ENCODE results near the gene KPTN. TPM values are rescaled to one million over a fixed set of nuclear protein-coding genes. Genes with fewer than 3 reads are reported as not detected.

Gene KPTN
- total RNA-seq, 4 donors from 2014 or later = 7.1 to 22.3 (median 13.4) TPM

DNA sequence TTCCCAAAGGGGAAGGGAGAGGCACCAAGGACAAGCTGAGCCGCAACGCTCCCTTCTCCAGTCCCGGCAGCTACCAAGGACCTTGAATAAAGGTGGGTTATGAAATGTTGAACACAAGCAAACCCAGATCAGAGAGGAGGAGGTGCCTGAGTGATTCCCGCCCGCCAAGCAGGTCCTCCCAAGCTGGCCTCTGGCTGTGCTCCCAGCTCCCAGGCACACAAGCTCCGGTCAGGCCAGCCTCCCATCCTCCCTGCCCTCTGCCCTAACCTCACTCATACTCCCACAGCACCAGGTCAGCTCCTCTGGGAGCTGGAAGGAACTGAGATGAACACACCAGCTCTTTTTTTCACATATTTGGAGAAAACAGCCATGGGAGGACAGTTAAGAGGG lies 27.1 kb upstream of the KPTN start:
- peak overlapping the region in 1 of 4 donors; percentile 60 for H3K27ac ChIP-seq

GRCh38 chr19:47510516-47511127 lies 26.6 kb upstream of the KPTN start:
- no peaks in the 10 kb centered on the region for H3K9me3 ChIP-seq
- no peak for DNase-seq
- peaks cover 0 to 17% (median 0%) of the 10 kb centered on the region in 3 donors for H3K36me3 ChIP-seq
- no peaks in the 10 kb centered on the region for H3K27me3 ChIP-seq
- TF ChIP-seq CTCF (IDR thresholded peaks at IDR 0.05) = no peak
- peaks cover 7 to 66% (median 16%) of the 10 kb centered on the region in 4 donors for H3K4me1 ChIP-seq
- no peak overlapping the region for H3K27ac ChIP-seq
- H3K4me3 ChIP-seq = no peak overlapping the region

More for the DNA sequence above, 27.1 kb upstream of the KPTN start:
- TF ChIP-seq CTCF (IDR thresholded peaks at IDR 0.05) (no peak), POLR2A (IDR thresholded peaks at IDR 0.05) (no peak)
- peaks cover 0 to 13% (median 0%) of the 10 kb centered on the region in 3 donors for H3K36me3 ChIP-seq
- no peak overlapping the region for H3K4me3 ChIP-seq
- peaks cover 7 to 71% (median 18%) of the 10 kb centered on the region in 4 donors for H3K4me1 ChIP-seq
- no peak for DNase-seq
- no peaks in the 10 kb centered on the region for H3K9me3 ChIP-seq
- H3K27me3 ChIP-seq = no peaks in the 10 kb centered on the region

- no peak for TF ChIP-seq CTCF (IDR thresholded peaks at IDR 0.05)
- TF ChIP-seq POLR2A (IDR thresholded peaks at IDR 0.05) = no peak
- no peak for DNase-seq
- Histone ChIP-seq H3K4me1 (peaks cover 7 to 65% (median 16%) of the 10 kb centered on the region in 4 donors), H3K4me3 (no peak overlapping the region), H3K27me3 (no peaks in the 10 kb centered on the region), H3K27ac (no peak overlapping the region), H3K36me3 (peaks cover 0 to 23% (median 0%) of the 10 kb centered on the region in 3 donors), H3K9me3 (no peaks in the 10 kb centered on the region)
Measured at GRCh38 chr19:47509973-47510372, 26.0 kb upstream of the KPTN start.

- DNase-seq = no peak
- TF ChIP-seq CTCF (IDR thresholded peaks at IDR 0.05) (no peak), POLR2A (IDR thresholded peaks at IDR 0.05) (no peak)
- Histone ChIP-seq H3K36me3 (peaks cover 0 to 23% (median 0%) of the 10 kb centered on the region in 3 donors), H3K4me3 (no peak overlapping the region), H3K4me1 (peaks cover 7 to 65% (median 15%) of the 10 kb centered on the region in 4 donors), H3K27me3 (no peaks in the 10 kb centered on the region), H3K9me3 (no peaks in the 10 kb centered on the region), H3K27ac (no peak overlapping the region)
Measured at GRCh38 chr19:47509170-47509847, 25.3 kb upstream of the KPTN start.

DNA sequence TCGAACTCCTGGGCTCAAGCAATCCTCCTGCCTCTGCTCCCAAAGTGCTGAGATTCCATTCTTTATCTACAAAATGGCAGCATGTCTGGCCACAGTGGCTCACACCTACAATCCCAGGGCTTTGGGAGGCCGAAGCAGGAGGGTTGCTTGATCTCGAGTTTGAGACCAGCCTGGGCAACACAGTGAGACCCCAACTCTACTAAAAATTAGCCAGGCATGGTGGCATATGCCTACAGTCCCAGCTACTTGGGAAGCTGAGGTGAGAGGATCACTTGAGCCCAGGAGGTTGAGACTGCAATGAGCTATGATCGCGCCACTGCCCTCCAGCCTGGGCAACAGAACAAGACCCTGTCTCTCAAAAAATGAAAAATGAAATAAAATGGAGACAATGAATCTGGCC lies 24.7 kb upstream of the KPTN start:
- Histone ChIP-seq H3K4me3 (no peak overlapping the region), H3K36me3 (peaks cover 0 to 28% (median 0%) of the 10 kb centered on the region in 3 donors), H3K4me1 (peaks cover 7 to 64% (median 12%) of the 10 kb centered on the region in 4 donors), H3K27ac (no peak overlapping the region), H3K27me3 (no peaks in the 10 kb centered on the region), H3K9me3 (no peaks in the 10 kb centered on the region)
- TF ChIP-seq CTCF (IDR thresholded peaks at IDR 0.05) = no peak
- no peak for TF ChIP-seq POLR2A (IDR thresholded peaks at IDR 0.05)
- DNase-seq = no peak
